GM12878 (cell line): ENCODE results near the gene ADAM30. TPM values are rescaled to one million over a fixed set of nuclear protein-coding genes. Genes with fewer than 3 reads are reported as not detected.

ENCODE experiments used
- ATAC-seq: fragments of 200-7000 bp; cut with Tn5 transposase; 3 replicates; pipeline ENCODE4 v1.9.1; 2020; ENCODE audit warnings: mild to moderate bottlenecking, moderate library complexity
- BruUV-seq: library from RNA; stranded (reverse); fragments of 400-500 nt; replicated peaks from 2 replicates; lab custom pipeline; 2021; lab: Mats Ljungman, UMichigan
- CTCF ChIA-PET: fragments of 300-600 bp; sonication (Branson Sonifier 250); formaldehyde crosslinking; extraction: SDS; loops from one replicate; lab custom pipeline; 2021; ENCODE audit warnings: inconsistent platforms; lab: Yijun Ruan, JAX
- POLR2A ChIA-PET: fragments of 350-600 bp; formaldehyde crosslinking; extraction: SDS; loops from one replicate; lab custom pipeline; 2021; ENCODE audit warnings: inconsistent platforms; lab: Charles Lee
- RAD21 ChIA-PET: fragments of 300-600 bp; sonication (Branson Sonifier 250); formaldehyde crosslinking; loops from one replicate; lab custom pipeline; 2023; ENCODE audit warnings: antibody characterized with exemption; ENCODE audit not compliant: unreplicated experiment; lab: Charles Lee
- SMC1A ChIA-PET: fragments of 300-600 bp; sonication (Branson Sonifier 250); formaldehyde crosslinking; loops from one replicate; lab custom pipeline; 2023; ENCODE audit not compliant: unreplicated experiment, uncharacterized antibody; lab: Charles Lee
- DNase-seq: peaks from one replicate; pipeline ENCODE4 v3.0.0-alpha.2; 2011; ENCODE audit warnings: low read depth, low spot score
- FAIRE-seq: peaks from 3 replicates; lab custom pipeline; 2011; peaks lifted over from hg19 to GRCh38; lab: Jason Lieb, UNC
- H2AFZ ChIP-seq: 2 replicates; pipeline ENCODE4 v1.6.0; 2011; ENCODE audit warnings: low read depth, low read length, control low read depth; ENCODE audit not compliant: control insufficient read depth
- H3K27ac ChIP-seq: 2 replicates; pipeline ENCODE4 v1.5.1; 2011; ENCODE audit warnings: control low read depth; ENCODE audit not compliant: control insufficient read depth, insufficient read depth
- H3K27me3 ChIP-seq, 2 experiments: replicated peaks in 1 of 2; 2 replicates each; pipeline versions ENCODE4 v1.6.0 to v1.6.1; 2011; ENCODE audit warnings: low read length in 1 of 2; ENCODE audit not compliant: control insufficient read depth in 2 of 2, insufficient read depth in 2 of 2
- H3K36me3 ChIP-seq, 2 experiments: 2 replicates each; pipeline ENCODE4 v1.5.1; 2011; ENCODE audit warnings: low read length in 1 of 2; ENCODE audit not compliant: control insufficient read depth in 2 of 2, insufficient read depth in 2 of 2
- H3K4me1 ChIP-seq: 2 replicates; pipeline ENCODE4 v1.6.1; 2011; ENCODE audit warnings: mild to moderate bottlenecking, low read length, moderate library complexity, mixed read lengths; ENCODE audit not compliant: control insufficient read depth, insufficient read depth
- H3K4me2 ChIP-seq: 2 replicates; pipeline ENCODE4 v1.6.0; 2011; ENCODE audit warnings: control low read depth; ENCODE audit not compliant: control insufficient read depth, insufficient read depth
- H3K4me3 ChIP-seq: fragments of 200-600 bp; sonication (generic); 2 replicates; pipeline ENCODE4 v1.5.1; 2016
- H3K79me2 ChIP-seq: 2 replicates; pipeline ENCODE4 v1.6.0; 2011; ENCODE audit warnings: low read length; ENCODE audit not compliant: control insufficient read depth, insufficient read depth
- H3K9ac ChIP-seq: 2 replicates; pipeline ENCODE4 v1.8.0; 2011; ENCODE audit warnings: low read length, control low read depth, mixed read lengths; ENCODE audit not compliant: control insufficient read depth, insufficient read depth
- H3K9me3 ChIP-seq: replicated peaks from 3 replicates; pipeline ENCODE4 v1.5.1; 2011; ENCODE audit warnings: mild to moderate bottlenecking, low read length; ENCODE audit not compliant: control insufficient read depth, insufficient read depth
- H4K20me1 ChIP-seq: 2 replicates; pipeline ENCODE4 v1.6.0; 2011; ENCODE audit not compliant: control insufficient read depth, insufficient read depth
- ASH2L ChIP-seq: fragments of 300-600, 200-600 bp; sonication (generic); IDR thresholded peaks from 2 replicates; pipeline ENCODE4 v1.6.1; 2017; ENCODE audit warnings: low read depth, mild to moderate bottlenecking, borderline replicate concordance
- BMI1 ChIP-seq: fragments of 450-650 bp; IDR thresholded peaks from 2 replicates; pipeline ENCODE4 v1.6.1; 2016; ENCODE audit warnings: mild to moderate bottlenecking, moderate library complexity, borderline replicate concordance
- ESRRA ChIP-seq: IDR thresholded peaks from 2 replicates; pipeline ENCODE4 v1.6.1; 2012; ENCODE audit warnings: mild to moderate bottlenecking, low read length, improper control_type of control experiment
- HDAC6 ChIP-seq: fragments of 200-600 bp; sonication (generic); IDR thresholded peaks from one replicate; pipeline ENCODE4 v1.8.0; 2017; ENCODE audit warnings: antibody characterized with exemption; ENCODE audit not compliant: unreplicated experiment
- HSF1 ChIP-seq: fragments of 150-350 bp; IDR thresholded peaks from 2 replicates; pipeline ENCODE4 v1.6.1; 2014; ENCODE audit warnings: mild to moderate bottlenecking, low read depth, low read length
- IRF3 ChIP-seq: fragments of 450-650 bp; IDR thresholded peaks from 2 replicates; pipeline ENCODE4 v1.6.1; 2014; ENCODE audit warnings: mild to moderate bottlenecking
- MXI1 ChIP-seq: fragments of 150-350 bp; IDR thresholded peaks from 2 replicates; pipeline ENCODE4 v1.6.1; 2011; ENCODE audit warnings: low read depth, mild to moderate bottlenecking, inconsistent platforms, low read length, improper control_type of control experiment
- NKRF ChIP-seq: fragments of 450-650 bp; conservative IDR thresholded peaks from 2 replicates; pipeline ENCODE4 v1.6.1; 2017; ENCODE audit warnings: mild to moderate bottlenecking, moderate library complexity
- RBBP5 ChIP-seq: fragments of 200-600 bp; sonication (generic); conservative IDR thresholded peaks from 2 replicates; pipeline ENCODE4 v1.6.1; 2016
- SP1 ChIP-seq: IDR thresholded peaks from one replicate; pipeline ENCODE4 v1.6.1; 2011; ENCODE audit warnings: low read depth, low read length
- USF2 ChIP-seq: IDR thresholded peaks from 2 replicates; pipeline ENCODE4 v1.6.1; 2011; ENCODE audit warnings: low read depth, low read length, improper control_type of control experiment, borderline replicate concordance
- YBX1 ChIP-seq: fragments of 450-650 bp; IDR thresholded peaks from 2 replicates; pipeline ENCODE4 v1.6.1; 2016; ENCODE audit warnings: antibody characterized with exemption
- WGBS: methylation state at CpG from one replicate; pipeline ENCODE4 v1.1.6; 2016; ENCODE audit warnings: low lambda C conversion rate; ENCODE audit not compliant: insufficient replicate concordance, insufficient coverage; ENCODE audit errors: missing lambda C conversion rate; 5-methylcytosine and 5-hydroxymethylcytosine counted together
- in situ Hi-C: fragments of 300-500 bp; cut with MboI; formaldehyde crosslinking; loops from 9 replicates; pipeline ENCODE4 v1.14.3; 2018; ENCODE audit warnings: mixed read lengths
- intact Hi-C: fragments of 100-400 bp; cut with micrococcal nuclease; formaldehyde crosslinking; loops from one replicate; pipeline ENCODE4 v1.14.2; 2022; ENCODE audit not compliant: unreplicated experiment
- polyA plus RNA-seq, 11 experiments: library from polyadenylated mRNA; depleted of rRNA in 4 of 11; unstranded in 6 of 11; stranded (reverse) in 5 of 11; fragments of >200 nt; fragmentation: Nextera tagmentation in 4 of 11; fragmentation: Illumina TruSeq in 1 of 11; extraction: Ambion mirVana in 4 of 11; extraction: Trizol in 1 of 11; gene quantifications; 1 replicate in 1 of 11; 2 replicates in 10 of 11; pipeline versions ENCODE4 v1.2.1 to v1.2.3, GENCODE V29; 2011 to 2016; ENCODE audit warnings: inconsistent platforms in 2 of 11, missing spikeins in 2 of 11, low read depth in 1 of 11
- total RNA-seq, 4 experiments: library from RNA; depleted of rRNA in 3 of 4; stranded (reverse); fragments of >200 nt in 3 of 4; fragmentation: Illumina TruSeq in 1 of 4; extraction: Trizol in 1 of 4; gene quantifications; 2 replicates each; pipeline versions ENCODE4 v1.2.1 to v1.2.3, GENCODE V29; 2013 to 2021

Gene ADAM30
- total and polyA plus RNA-seq, 10 of the 15 experiments (the other 5 are each of a cell fraction or from before 2014, with no cell fraction given) = not detected

GRCh38 chr1:119903443-119903835 lies 7.1 kb upstream of the ADAM30 start:
- H3K4me3 ChIP-seq = no peak overlapping the region
- no peak overlapping the region for H3K4me2 ChIP-seq
- POLR2A ChIA-PET = no interaction called here
- CTCF ChIA-PET = interaction anchor here (0.6 kb wide), 1 partner anchor 227 kb away, joined by 4 read pairs; no protein-coding TSS in a partner anchor
- SMC1A ChIA-PET = no interaction called here
- ATAC-seq = no peak
- no peaks in the 10 kb centered on the region for H3K79me2 ChIP-seq
- no peak overlapping the region for H3K27ac ChIP-seq
- no peaks in the 10 kb centered on the region; a peak in 1 of 4 replicates for H3K27me3 ChIP-seq
- no peaks in the 10 kb centered on the region for H4K20me1 ChIP-seq
- RAD21 ChIA-PET = no interaction called here
- TF ChIP-seq MXI1 (no peak), ESRRA (no peak), ASH2L (no peak)
- intact Hi-C loops (no loop called here), in situ Hi-C loops (no loop called here)
- no peak overlapping the region for H2AFZ ChIP-seq
- DNase-seq = no peak
- no peak for FAIRE-seq
- H3K9me3 ChIP-seq = no peaks in the 10 kb centered on the region
- H3K4me1 ChIP-seq = no peaks in the 10 kb centered on the region
- no peak overlapping the region for H3K9ac ChIP-seq
- no peaks in the 10 kb centered on the region for H3K36me3 ChIP-seq
- no TSS peak for BruUV-seq

- BruUV-seq = no TSS peak
- RAD21 ChIA-PET = no interaction called here
- Histone ChIP-seq H3K4me2 (no peak overlapping the region), H3K79me2 (no peaks in the 10 kb centered on the region), H3K36me3 (no peaks in the 10 kb centered on the region), H4K20me1 (no peaks in the 10 kb centered on the region), H3K4me1 (no peaks in the 10 kb centered on the region), H3K27ac (no peak overlapping the region), H3K27me3 (no peaks in the 10 kb centered on the region; a peak in 1 of 4 replicates), H3K9ac (no peak overlapping the region), H2AFZ (no peak overlapping the region), H3K4me3 (no peak overlapping the region), H3K9me3 (no peaks in the 10 kb centered on the region)
- 43% methylated on average over 4 of the region's 4 CpGs for WGBS
- FAIRE-seq (no peak), ATAC-seq (no peak), DNase-seq (no peak)
- in situ Hi-C loops = no loop called here
- CTCF ChIA-PET = no interaction called here
- TF ChIP-seq HSF1 (no peak), RBBP5 (no peak), USF2 (no peak), BMI1 (no peak), IRF3 (no peak), YBX1 (no peak), NKRF (no peak), SP1 (no peak), HDAC6 (no peak)
- intact Hi-C loops = no loop called here
- SMC1A ChIA-PET = no interaction called here
- POLR2A ChIA-PET = no interaction called here
Measured at GRCh38 chr1:119902775-119903442, 6.6 kb upstream of the ADAM30 start.
